ENCODE data around the gene XRCC4.
"Not testable (repeated sequence)": the region's sequence is repeated elsewhere in the genome, so short reads cannot be mapped to it uniquely, and the experiment has no call there.

The XRCC4 gene

GRCh38 chr5:83076742-83077661 lies at the start of gene XRCC4, which contains the start of gene TMEM167A:
Gene XRCC4, plus strand, starts transcription at chr5:83077547. Its CDS starts 27,373 bp downstream, at chr5:83104920.
Gene TMEM167A, minus strand, starts transcription at chr5:83077394. Its CDS starts 71 bp downstream, at chr5:83077323.
- DNase-seq: peak; percentile 95 to 97

GRCh38 chr5:83029912-83030311 lies 47.4 kb upstream of the XRCC4 start:
- no peak for DNase-seq

GRCh38 chr5:83031381-83031780 lies 46.0 kb upstream of the XRCC4 start:
- no peak for DNase-seq

GRCh38 chr5:83034036-83034435 lies 43.3 kb upstream of the XRCC4 start:
- DNase-seq: no peak

GRCh38 chr5:83034528-83035207 lies 42.7 kb upstream of the XRCC4 start:
- DNase-seq: no peak

- no peak for DNase-seq
These were observed 41.8 kb upstream of the XRCC4 start for GRCh38 chr5:83035373-83036100.

GRCh38 chr5:83036991-83037575 lies 40.3 kb upstream of the XRCC4 start:
- DNase-seq: no peak

- no peak for DNase-seq
These were observed 38.4 kb upstream of the XRCC4 start for GRCh38 chr5:83038924-83039323.

- DNase-seq: no peak
These were observed 34.8 kb upstream of the XRCC4 start for GRCh38 chr5:83042507-83042906.

- DNase-seq: no peak
These were observed 32.4 kb upstream of the XRCC4 start for GRCh38 chr5:83044926-83045325.

- DNase-seq: no peak
These were observed 29.1 kb upstream of the XRCC4 start for GRCh38 chr5:83048277-83048676.

- DNase-seq: no peak
These were observed 28.5 kb upstream of the XRCC4 start for GRCh38 chr5:83048811-83049210.

GRCh38 chr5:83049370-83049885 lies 27.9 kb upstream of the XRCC4 start:
- DNase-seq: no peak

GRCh38 chr5:83050723-83051340 lies 26.5 kb upstream of the XRCC4 start:
- no peak for DNase-seq

- DNase-seq: no peak
These were observed 22.2 kb upstream of the XRCC4 start for GRCh38 chr5:83055166-83055565.

- DNase-seq: no peak
These were observed 18.6 kb upstream of the XRCC4 start for GRCh38 chr5:83058726-83059125.

- no peak for DNase-seq
These were observed 18.0 kb upstream of the XRCC4 start for GRCh38 chr5:83059341-83059740.

- no peak for DNase-seq
These were observed 10.7 kb upstream of the XRCC4 start for GRCh38 chr5:83066548-83067110.

- DNase-seq: not testable (repeated sequence)
These were observed 10.0 kb upstream of the XRCC4 start for GRCh38 chr5:83067377-83067776.

GRCh38 chr5:83069096-83069799 lies 8.1 kb upstream of the XRCC4 start:
- DNase-seq: no peak

Data from AML-193 (cell line).